Liver (tissue), 9 donors: ENCODE results near the gene MAFF. TPM values are rescaled to one million over a fixed set of nuclear protein-coding genes. Genes with fewer than 3 reads are reported as not detected.

Experiments
- DNase-seq: peaks from one replicate; pipeline ENCODE4 v3.0.0-alpha.2; 2017; ENCODE audit warnings: low spot score
- H3K27ac ChIP-seq, 2 donors: one replicate each; pipeline ENCODE4 v1.7.0; 2013; ENCODE audit warnings: inconsistent platforms in 2 of 2, low read length in 2 of 2, control low read depth in 1 of 2, low read depth in 1 of 2, mild to moderate bottlenecking in 1 of 2
- H3K27me3 ChIP-seq, 4 donors: one replicate each; pipeline versions ENCODE4 v1.6.1 to v1.7.0; 2013; ENCODE audit warnings: low read length in 3 of 4, inconsistent platforms in 1 of 4, mild to moderate bottlenecking in 1 of 4, moderate library complexity in 1 of 4; ENCODE audit not compliant: control insufficient read depth in 4 of 4, insufficient read depth in 4 of 4
- H3K36me3 ChIP-seq, 4 donors: one replicate each; pipeline versions ENCODE4 v1.6.1 to v1.7.0; 2013; ENCODE audit warnings: low read length in 3 of 4, mild to moderate bottlenecking in 3 of 4, low read depth in 1 of 4, moderate library complexity in 1 of 4; ENCODE audit not compliant: control insufficient read depth in 4 of 4, insufficient read depth in 3 of 4
- H3K4me1 ChIP-seq, 4 donors: one replicate each; pipeline versions ENCODE4 v1.6.1 to v1.7.0; 2013; ENCODE audit warnings: low read length in 3 of 4, mild to moderate bottlenecking in 3 of 4, moderate library complexity in 1 of 4; ENCODE audit not compliant: control insufficient read depth in 4 of 4, insufficient read depth in 4 of 4
- H3K4me3 ChIP-seq, 3 donors: one replicate each; pipeline versions ENCODE4 v1.6.1 to v1.7.0; 2013; ENCODE audit warnings: low read length in 3 of 3, control low read depth in 1 of 3, low read depth in 1 of 3, mild to moderate bottlenecking in 1 of 3
- H3K9ac ChIP-seq, 2 donors: one replicate each; pipeline ENCODE4 v1.7.0; 2013; ENCODE audit warnings: low read length in 2 of 2, mild to moderate bottlenecking in 2 of 2, moderate library complexity in 2 of 2, control low read depth in 1 of 2, low read depth in 1 of 2
- H3K9me3 ChIP-seq, 4 donors: one replicate each; pipeline versions ENCODE4 v1.6.1 to v1.7.0; 2013; ENCODE audit warnings: low read length in 3 of 4; ENCODE audit not compliant: control insufficient read depth in 4 of 4
- CTCF ChIP-seq: fragments of 150-350 bp; IDR thresholded peaks from 2 replicates; pipeline ENCODE4 v1.5.1; 2017; ENCODE audit warnings: improper control_type of control experiment, low read depth, low read length; ENCODE audit not compliant: missing input control
- FOXA1 ChIP-seq: IDR thresholded peaks from 2 replicates; pipeline ENCODE4 v1.6.1; 2016; ENCODE audit warnings: antibody characterized with exemption
- FOXA2 ChIP-seq: IDR thresholded peaks from 2 replicates; pipeline ENCODE4 v1.6.1; 2016; ENCODE audit warnings: antibody characterized with exemption
- GABPA ChIP-seq, 2 donors: IDR thresholded peaks in 1 of 2; conservative IDR thresholded peaks in 1 of 2; 2 replicates each; pipeline ENCODE4 v1.6.1; 2016; ENCODE audit warnings: antibody characterized with exemption in 2 of 2, mild to moderate bottlenecking in 1 of 2, moderate library complexity in 1 of 2
- HNF4A ChIP-seq, 2 donors: conservative IDR thresholded peaks; 2 replicates each; pipeline ENCODE4 v1.6.1; 2016; ENCODE audit warnings: antibody characterized with exemption in 2 of 2, mild to moderate bottlenecking in 2 of 2
- HNF4G ChIP-seq: IDR thresholded peaks from 2 replicates; pipeline ENCODE4 v1.6.1; 2016; ENCODE audit warnings: antibody characterized with exemption
- NR2F2 ChIP-seq: IDR thresholded peaks from 2 replicates; pipeline ENCODE4 v1.6.1; 2016; ENCODE audit warnings: antibody characterized with exemption
- RAD21 ChIP-seq, 2 donors: IDR thresholded peaks; 2 replicates each; pipeline ENCODE4 v1.6.1; 2016; ENCODE audit warnings: antibody characterized with exemption in 2 of 2, mild to moderate bottlenecking in 2 of 2
- TAF1 ChIP-seq: conservative IDR thresholded peaks from 2 replicates; pipeline ENCODE4 v1.6.1; 2016; ENCODE audit warnings: antibody characterized with exemption, mild to moderate bottlenecking
- YY1 ChIP-seq: IDR thresholded peaks from 2 replicates; pipeline ENCODE4 v1.6.1; 2016; ENCODE audit warnings: antibody characterized with exemption, mild to moderate bottlenecking
- WGBS: extraction: QIAGEN DNeasy Blood & Tissue Kit; methylation state at CpG from one replicate; pipeline ENCODE4 v1.1.7; 2013; 5-methylcytosine and 5-hydroxymethylcytosine counted together
- polyA plus RNA-seq, 2 donors: library from polyadenylated mRNA; stranded (reverse) in 1 of 2; unstranded in 1 of 2; fragments of 200-250 nt in 1 of 2; fragments of >200 nt in 1 of 2; fragmentation: Nextera tagmentation in 1 of 2; extraction: Ambion mirVana in 1 of 2; gene quantifications; one replicate each; pipeline versions ENCODE4 v1.2.1 to v1.2.3, GENCODE V29; 2013 to 2015
- total RNA-seq, 2 donors: library from RNA; depleted of rRNA; stranded (reverse); fragments of >200 nt; gene quantifications; one replicate each; pipeline ENCODE4 v1.2.3, GENCODE V29; 2014
- TF ChIP-seq, protein P1 (sequence below): IDR thresholded peaks from 2 replicates; pipeline ENCODE4 v1.6.1; 2016; ENCODE audit warnings: antibody characterized with exemption
- TF ChIP-seq, protein P2 (sequence below): IDR thresholded peaks from 2 replicates; pipeline ENCODE4 v1.6.1; 2016; ENCODE audit warnings: antibody characterized with exemption
- TF ChIP-seq, protein P3 (sequence below): IDR thresholded peaks from 2 replicates; pipeline ENCODE4 v1.6.1; 2016; ENCODE audit warnings: antibody characterized with exemption, mild to moderate bottlenecking
- donor health status: healthy.
- donor health status: healthy.
- donor health status: healthy.
- donor health status: healthy.
- donor health status: healthy.

The MAFF gene
- total and polyA plus RNA-seq, 4 donors: 1.4 to 3.3 (median 2.0) TPM

DNA sequence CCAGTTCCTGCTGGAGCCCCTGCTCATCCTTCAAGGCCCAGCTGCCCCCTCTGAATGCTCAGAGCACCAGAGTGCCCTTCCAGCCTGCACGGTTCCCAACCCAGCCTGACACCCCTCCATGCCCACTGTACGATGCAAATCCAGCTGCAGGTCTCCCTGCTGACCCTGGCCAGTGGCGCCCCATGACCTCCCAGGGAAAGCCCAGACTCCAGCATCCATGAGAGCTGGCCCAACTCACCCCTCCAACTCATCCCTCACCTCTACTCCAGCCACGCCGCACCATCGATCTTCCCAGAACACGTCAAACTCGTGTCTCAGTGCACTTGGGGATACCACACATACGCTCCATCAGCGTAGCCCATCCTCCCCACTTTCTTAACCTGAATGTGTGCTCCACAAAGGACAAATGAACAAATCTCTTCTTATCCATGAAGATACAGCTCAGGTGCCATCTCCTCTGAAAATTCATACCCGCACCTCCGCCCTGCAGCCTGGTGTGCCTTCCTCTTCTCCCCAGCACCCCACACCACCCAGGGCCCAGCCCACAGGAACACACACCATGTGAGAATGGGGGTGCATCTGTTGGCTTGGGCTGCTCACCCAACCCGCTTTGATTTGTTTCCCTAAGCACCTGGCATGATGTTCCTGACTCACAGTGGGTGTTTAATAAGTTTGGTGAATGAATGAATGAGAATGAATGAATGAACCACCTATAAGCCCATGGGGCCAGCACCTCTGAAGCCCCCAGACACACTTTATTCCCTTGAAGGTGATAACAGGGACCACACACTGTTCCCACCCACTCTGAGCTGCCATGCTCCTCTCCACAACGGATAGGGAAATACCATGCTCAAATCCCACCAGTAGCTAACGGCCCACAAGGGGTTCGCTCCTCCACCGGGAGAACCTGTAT is 26.3 kb upstream of the MAFF start:
- Histone ChIP-seq H3K27ac (peak overlapping the region in 1 of 2 donors; percentile 39), H3K9ac (no peak overlapping the region), H3K4me3 (no peak overlapping the region), H3K36me3 (peaks cover 0 to 1% (median 0%) of the 10 kb centered on the region in 4 donors), H3K9me3 (no peaks in the 10 kb centered on the region), H3K27me3 (no peaks in the 10 kb centered on the region), H3K4me1 (peaks cover 7 to 21% (median 17%) of the 10 kb centered on the region in 4 donors)
- no peak for DNase-seq
- WGBS: 94% methylated on average over 17 of the region's 17 CpGs
- no peak for TF ChIP-seq HNF4A (conservative IDR thresholded peaks at IDR 0.05)
- TF ChIP-seq TAF1: no peak
- TF ChIP-seq CTCF: no peak
- TF ChIP-seq, protein P1, sequence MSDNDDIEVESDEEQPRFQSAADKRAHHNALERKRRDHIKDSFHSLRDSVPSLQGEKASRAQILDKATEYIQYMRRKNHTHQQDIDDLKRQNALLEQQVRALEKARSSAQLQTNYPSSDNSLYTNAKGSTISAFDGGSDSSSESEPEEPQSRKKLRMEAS: no peak
- no peak for TF ChIP-seq HNF4G
- TF ChIP-seq, protein P2, sequence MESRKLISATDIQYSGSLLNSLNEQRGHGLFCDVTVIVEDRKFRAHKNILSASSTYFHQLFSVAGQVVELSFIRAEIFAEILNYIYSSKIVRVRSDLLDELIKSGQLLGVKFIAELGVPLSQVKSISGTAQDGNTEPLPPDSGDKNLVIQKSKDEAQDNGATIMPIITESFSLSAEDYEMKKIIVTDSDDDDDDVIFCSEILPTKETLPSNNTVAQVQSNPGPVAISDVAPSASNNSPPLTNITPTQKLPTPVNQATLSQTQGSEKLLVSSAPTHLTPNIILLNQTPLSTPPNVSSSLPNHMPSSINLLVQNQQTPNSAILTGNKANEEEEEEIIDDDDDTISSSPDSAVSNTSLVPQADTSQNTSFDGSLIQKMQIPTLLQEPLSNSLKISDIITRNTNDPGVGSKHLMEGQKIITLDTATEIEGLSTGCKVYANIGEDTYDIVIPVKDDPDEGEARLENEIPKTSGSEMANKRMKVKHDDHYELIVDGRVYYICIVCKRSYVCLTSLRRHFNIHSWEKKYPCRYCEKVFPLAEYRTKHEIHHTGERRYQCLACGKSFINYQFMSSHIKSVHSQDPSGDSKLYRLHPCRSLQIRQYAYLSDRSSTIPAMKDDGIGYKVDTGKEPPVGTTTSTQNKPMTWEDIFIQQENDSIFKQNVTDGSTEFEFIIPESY: no peak
- no peak for TF ChIP-seq NR2F2
- no peak for TF ChIP-seq FOXA2
- no peak for TF ChIP-seq YY1
- TF ChIP-seq RAD21 (IDR thresholded peaks at IDR 0.05): no peak
- TF ChIP-seq, protein P3, sequence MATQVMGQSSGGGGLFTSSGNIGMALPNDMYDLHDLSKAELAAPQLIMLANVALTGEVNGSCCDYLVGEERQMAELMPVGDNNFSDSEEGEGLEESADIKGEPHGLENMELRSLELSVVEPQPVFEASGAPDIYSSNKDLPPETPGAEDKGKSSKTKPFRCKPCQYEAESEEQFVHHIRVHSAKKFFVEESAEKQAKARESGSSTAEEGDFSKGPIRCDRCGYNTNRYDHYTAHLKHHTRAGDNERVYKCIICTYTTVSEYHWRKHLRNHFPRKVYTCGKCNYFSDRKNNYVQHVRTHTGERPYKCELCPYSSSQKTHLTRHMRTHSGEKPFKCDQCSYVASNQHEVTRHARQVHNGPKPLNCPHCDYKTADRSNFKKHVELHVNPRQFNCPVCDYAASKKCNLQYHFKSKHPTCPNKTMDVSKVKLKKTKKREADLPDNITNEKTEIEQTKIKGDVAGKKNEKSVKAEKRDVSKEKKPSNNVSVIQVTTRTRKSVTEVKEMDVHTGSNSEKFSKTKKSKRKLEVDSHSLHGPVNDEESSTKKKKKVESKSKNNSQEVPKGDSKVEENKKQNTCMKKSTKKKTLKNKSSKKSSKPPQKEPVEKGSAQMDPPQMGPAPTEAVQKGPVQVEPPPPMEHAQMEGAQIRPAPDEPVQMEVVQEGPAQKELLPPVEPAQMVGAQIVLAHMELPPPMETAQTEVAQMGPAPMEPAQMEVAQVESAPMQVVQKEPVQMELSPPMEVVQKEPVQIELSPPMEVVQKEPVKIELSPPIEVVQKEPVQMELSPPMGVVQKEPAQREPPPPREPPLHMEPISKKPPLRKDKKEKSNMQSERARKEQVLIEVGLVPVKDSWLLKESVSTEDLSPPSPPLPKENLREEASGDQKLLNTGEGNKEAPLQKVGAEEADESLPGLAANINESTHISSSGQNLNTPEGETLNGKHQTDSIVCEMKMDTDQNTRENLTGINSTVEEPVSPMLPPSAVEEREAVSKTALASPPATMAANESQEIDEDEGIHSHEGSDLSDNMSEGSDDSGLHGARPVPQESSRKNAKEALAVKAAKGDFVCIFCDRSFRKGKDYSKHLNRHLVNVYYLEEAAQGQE: no peak
- TF ChIP-seq GABPA (IDR thresholded peaks at IDR 0.05 in 1 of 2, conservative IDR thresholded peaks at IDR 0.05 in 1 of 2): no peak
- TF ChIP-seq FOXA1: no peak
